GM12878 (cell line): ENCODE results near the gene EYS.

Source experiments
- CEBPB ChIP-seq, 2 experiments: fragments of 150-350 bp in 1 of 2; IDR thresholded peaks; 2 replicates each; pipeline ENCODE4 v1.6.1; 2012 to 2014; ENCODE audit warnings: low read depth in 2 of 2, low read length in 2 of 2, borderline replicate concordance in 1 of 2, inconsistent platforms in 1 of 2
- CEBPZ ChIP-seq: fragments of 150-350 bp; IDR thresholded peaks from 2 replicates; pipeline ENCODE4 v1.6.1; 2016; ENCODE audit warnings: low read depth, low read length
- FOXK2 ChIP-seq: fragments of 450-650 bp; IDR thresholded peaks from 2 replicates; pipeline ENCODE4 v1.6.1; 2017; ENCODE audit warnings: mild to moderate bottlenecking, moderate library complexity
- JUNB ChIP-seq: IDR thresholded peaks from 2 replicates; pipeline ENCODE4 v1.6.1; 2016; ENCODE audit warnings: antibody characterized with exemption, mild to moderate bottlenecking
- KLF5 ChIP-seq: fragments of 450-650 bp; IDR thresholded peaks from 2 replicates; pipeline ENCODE4 v1.6.1; 2014; ENCODE audit warnings: mild to moderate bottlenecking; ENCODE audit not compliant: partially characterized antibody
- NBN ChIP-seq: fragments of 450-650 bp; IDR thresholded peaks from 2 replicates; pipeline ENCODE4 v1.6.1; 2016
- NRF1 ChIP-seq: conservative IDR thresholded peaks from 2 replicates; pipeline ENCODE4 v1.6.1; 2011; ENCODE audit warnings: mild to moderate bottlenecking, low read depth, low read length, improper control_type of control experiment
- SIX5 ChIP-seq: IDR thresholded peaks from 2 replicates; pipeline ENCODE4 v1.6.1; 2011; ENCODE audit warnings: mild to moderate bottlenecking, low read depth, low read length, moderate library complexity; ENCODE audit not compliant: severe bottlenecking
- SMAD1 ChIP-seq: fragments of 450-650 bp; IDR thresholded peaks from 2 replicates; pipeline ENCODE4 v1.6.1; 2018; ENCODE audit warnings: mild to moderate bottlenecking, low read depth; ENCODE audit not compliant: partially characterized antibody
- SMARCA5 ChIP-seq: fragments of 450-650 bp; IDR thresholded peaks from 2 replicates; pipeline ENCODE4 v1.6.1; 2017; ENCODE audit warnings: mild to moderate bottlenecking
- TAF1 ChIP-seq: IDR thresholded peaks from 2 replicates; pipeline ENCODE4 v1.6.1; 2011; ENCODE audit warnings: mild to moderate bottlenecking, low read depth, low read length, borderline replicate concordance
- ZNF24 ChIP-seq: fragments of 450-650 bp; IDR thresholded peaks from 2 replicates; pipeline ENCODE4 v1.6.1; 2017; ENCODE audit warnings: antibody characterized with exemption, mild to moderate bottlenecking
- TF ChIP-seq, protein P1 (sequence below), 3 experiments: IDR thresholded peaks in 2 of 3; conservative IDR thresholded peaks in 1 of 3; 2 replicates each; pipeline ENCODE4 v1.5.1; 2011; ENCODE audit warnings: low read depth in 3 of 3, low read length in 3 of 3, mild to moderate bottlenecking in 3 of 3, control low read depth in 2 of 3, moderate library complexity in 2 of 3, inconsistent platforms in 1 of 3, mixed read lengths in 1 of 3; ENCODE audit not compliant: control insufficient read depth in 2 of 3, insufficient read depth in 1 of 3; ENCODE audit errors: extremely low read depth in 1 of 3

- TF ChIP-seq, protein P1, sequence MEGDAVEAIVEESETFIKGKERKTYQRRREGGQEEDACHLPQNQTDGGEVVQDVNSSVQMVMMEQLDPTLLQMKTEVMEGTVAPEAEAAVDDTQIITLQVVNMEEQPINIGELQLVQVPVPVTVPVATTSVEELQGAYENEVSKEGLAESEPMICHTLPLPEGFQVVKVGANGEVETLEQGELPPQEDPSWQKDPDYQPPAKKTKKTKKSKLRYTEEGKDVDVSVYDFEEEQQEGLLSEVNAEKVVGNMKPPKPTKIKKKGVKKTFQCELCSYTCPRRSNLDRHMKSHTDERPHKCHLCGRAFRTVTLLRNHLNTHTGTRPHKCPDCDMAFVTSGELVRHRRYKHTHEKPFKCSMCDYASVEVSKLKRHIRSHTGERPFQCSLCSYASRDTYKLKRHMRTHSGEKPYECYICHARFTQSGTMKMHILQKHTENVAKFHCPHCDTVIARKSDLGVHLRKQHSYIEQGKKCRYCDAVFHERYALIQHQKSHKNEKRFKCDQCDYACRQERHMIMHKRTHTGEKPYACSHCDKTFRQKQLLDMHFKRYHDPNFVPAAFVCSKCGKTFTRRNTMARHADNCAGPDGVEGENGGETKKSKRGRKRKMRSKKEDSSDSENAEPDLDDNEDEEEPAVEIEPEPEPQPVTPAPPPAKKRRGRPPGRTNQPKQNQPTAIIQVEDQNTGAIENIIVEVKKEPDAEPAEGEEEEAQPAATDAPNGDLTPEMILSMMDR (IDR thresholded peaks at IDR 0.05 in 2 of 3, conservative IDR thresholded peaks at IDR 0.05 in 1 of 3; ENCODE audit: control insufficient read depth in 2 of 3, extremely low read depth in 1 of 3, insufficient read depth in 1 of 3, low read depth in 3 of 3, low read length in 3 of 3), result no peak
- no peak for TF ChIP-seq JUNB
- TF ChIP-seq NRF1, result no peak
- no peak for TF ChIP-seq SIX5
- TF ChIP-seq NBN, result no peak
- TF ChIP-seq SMAD1, result no peak
- TF ChIP-seq ZNF24, result no peak
- TF ChIP-seq KLF5, result no peak
- TF ChIP-seq CEBPB (IDR thresholded peaks at IDR 0.05; ENCODE audit: borderline replicate concordance in 1 of 2, low read depth in 2 of 2, low read length in 2 of 2), result no peak
- no peak for TF ChIP-seq TAF1
- no peak for TF ChIP-seq CEBPZ
- TF ChIP-seq FOXK2, result no peak
- TF ChIP-seq SMARCA5, result no peak
Measured at GRCh38 chr6:64782877-64783276, 924.1 kb downstream of the EYS start.
